ENCODE results near the gene EFCAB6. TPM values are rescaled to one million over a fixed set of nuclear protein-coding genes. Genes with fewer than 3 reads are reported as not detected.
A peak's percentile ranks its signal among the peaks of the same experiment; 100 is the strongest.

The EFCAB6 gene
- total RNA-seq, 2 donors from 2014 or later, result 0.12 to 1.3 TPM

GRCh38 chr22:43531651-43532050 is 280.5 kb downstream of the EFCAB6 start:
- DNase-seq (ENCODE audit: low spot score) (no peak), ATAC-seq (no peak)
- H3K4me3 Mint-ChIP-seq, result no peak overlapping the region
- no peaks in the 10 kb centered on the region for H3K9me3 Mint-ChIP-seq
- no peak overlapping the region for H3K27ac Mint-ChIP-seq
- no peaks in the 10 kb centered on the region for H3K36me3 Mint-ChIP-seq
- H3K27me3 Mint-ChIP-seq, result peaks cover 0 to 6% of the 10 kb centered on the region in 2 donors
- H3K4me1 Mint-ChIP-seq (ENCODE audit: low read depth in 2 of 2), result no peaks in the 10 kb centered on the region

DNA sequence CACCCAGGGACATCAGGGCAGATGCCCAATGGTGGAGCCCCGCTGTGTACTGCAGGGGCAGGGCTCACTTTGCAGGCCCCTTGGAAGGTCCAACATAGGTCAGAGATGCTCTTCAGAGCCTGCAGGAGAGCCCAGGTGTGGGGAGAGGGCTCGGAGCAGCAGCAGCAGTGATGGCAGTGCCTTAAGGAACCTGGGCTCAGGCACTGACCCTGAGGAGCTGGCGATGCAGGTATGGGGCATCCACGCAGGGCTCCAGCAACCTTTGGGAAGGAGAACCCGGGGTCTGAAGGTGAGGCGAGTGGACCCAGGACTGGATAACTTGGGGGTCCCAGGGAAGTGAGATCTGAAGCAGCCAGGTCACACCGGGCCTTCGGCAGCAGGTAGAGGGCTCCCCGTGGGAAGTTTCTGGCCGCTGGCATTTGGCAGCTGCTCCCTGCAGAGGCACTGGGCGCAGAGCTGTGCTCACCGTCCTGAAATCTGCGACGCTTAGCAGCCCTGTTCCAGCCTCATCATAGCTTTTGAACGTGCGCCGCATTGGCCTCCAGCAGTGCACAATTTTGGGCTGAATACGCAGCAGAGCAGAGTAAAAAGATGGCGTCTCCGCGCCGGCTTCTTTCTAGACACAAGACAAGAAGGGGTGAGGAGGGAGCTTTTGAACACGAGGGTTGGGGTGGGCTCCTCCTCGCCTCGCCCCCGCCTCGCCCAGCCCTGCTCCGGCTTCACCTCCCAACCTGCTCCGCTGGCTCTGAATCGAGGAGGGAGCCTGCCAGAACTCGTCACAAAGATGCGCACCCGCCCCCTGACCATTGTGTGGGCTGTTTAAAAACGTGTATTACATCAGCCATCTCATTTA is 281.5 kb downstream of the EFCAB6 start:
- Mint-ChIP-seq H3K27me3 (peaks cover 2 to 7% of the 10 kb centered on the region in 2 donors), H3K36me3 (no peaks in the 10 kb centered on the region), H3K27ac (no peak overlapping the region), H3K4me3 (no peak overlapping the region), H3K9me3 (no peaks in the 10 kb centered on the region), H3K4me1 (ENCODE audit: low read depth in 2 of 2) (no peaks in the 10 kb centered on the region)
- ATAC-seq, result no peak
- DNase-seq (ENCODE audit: low spot score), result no peak

GRCh38 chr22:43529934-43530333 is 282.2 kb downstream of the EFCAB6 start:
- no peak overlapping the region for H3K27ac Mint-ChIP-seq
- no peaks in the 10 kb centered on the region for H3K4me1 Mint-ChIP-seq (ENCODE audit: low read depth in 2 of 2)
- no peak overlapping the region for H3K4me3 Mint-ChIP-seq
- H3K36me3 Mint-ChIP-seq, result no peaks in the 10 kb centered on the region
- no peak for DNase-seq (ENCODE audit: low spot score)
- ATAC-seq, result no peak
- H3K27me3 Mint-ChIP-seq, result peaks cover 8 to 13% of the 10 kb centered on the region in 2 donors
- no peaks in the 10 kb centered on the region for H3K9me3 Mint-ChIP-seq

DNA sequence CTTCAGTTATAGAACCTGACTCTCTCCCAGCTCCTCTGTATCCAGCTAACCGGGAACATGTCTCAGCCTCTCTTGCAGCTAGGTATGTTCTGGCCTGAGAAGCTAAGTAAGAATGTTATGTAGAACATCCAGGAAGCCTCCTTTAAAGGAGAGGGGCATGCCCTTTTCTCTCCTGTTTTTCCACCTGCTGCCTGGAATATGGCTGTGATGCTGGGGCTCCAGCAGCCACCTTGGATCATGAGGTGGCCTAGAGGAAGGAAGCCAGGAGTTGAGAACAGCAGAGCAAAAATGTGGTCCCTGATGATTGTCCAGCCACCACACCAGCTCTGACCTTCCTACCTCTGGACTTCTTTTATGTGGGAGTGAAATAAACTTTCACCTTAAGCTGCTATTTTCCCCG is 282.6 kb downstream of the EFCAB6 start:
- Mint-ChIP-seq H3K9me3 (no peaks in the 10 kb centered on the region), H3K4me3 (no peak overlapping the region), H3K4me1 (ENCODE audit: low read depth in 2 of 2) (no peaks in the 10 kb centered on the region), H3K36me3 (no peaks in the 10 kb centered on the region), H3K27me3 (peaks cover 11 to 14% of the 10 kb centered on the region in 2 donors), H3K27ac (no peak overlapping the region)
- DNase-seq (ENCODE audit: low spot score) (no peak), ATAC-seq (no peak)

GRCh38 chr22:43528601-43529360 is 283.3 kb downstream of the EFCAB6 start:
- no peaks in the 10 kb centered on the region for H3K9me3 Mint-ChIP-seq
- no peaks in the 10 kb centered on the region for H3K4me1 Mint-ChIP-seq (ENCODE audit: low read depth in 2 of 2)
- H3K36me3 Mint-ChIP-seq, result no peaks in the 10 kb centered on the region
- no peak overlapping the region for H3K27ac Mint-ChIP-seq
- ATAC-seq (no peak), DNase-seq (ENCODE audit: low spot score) (no peak)
- no peak overlapping the region for H3K4me3 Mint-ChIP-seq
- peaks cover 11 to 14% of the 10 kb centered on the region in 2 donors for H3K27me3 Mint-ChIP-seq

DNA sequence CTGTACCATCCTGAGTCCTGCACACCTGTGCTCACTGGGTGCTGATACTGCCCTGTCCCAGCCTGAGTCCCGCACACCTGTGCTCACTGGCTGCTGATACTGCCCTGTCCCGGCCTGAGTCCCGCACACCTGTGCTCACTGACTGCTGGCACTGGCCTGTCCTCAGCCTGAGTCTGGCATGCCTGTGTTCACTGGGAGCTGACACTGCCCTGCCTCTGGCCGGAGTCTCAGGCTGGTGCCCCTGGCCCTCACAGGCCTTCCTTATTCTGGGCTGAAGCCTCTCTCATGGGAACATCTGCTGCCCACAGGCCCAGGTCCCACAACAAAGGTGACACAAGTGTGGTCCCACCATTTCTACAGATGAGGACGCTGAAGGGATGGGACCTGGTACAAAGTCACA is 285.2 kb downstream of the EFCAB6 start:
- Mint-ChIP-seq H3K4me1 (ENCODE audit: low read depth in 2 of 2) (no peaks in the 10 kb centered on the region), H3K27me3 (peaks cover 11% of the 10 kb centered on the region in 2 donors), H3K27ac (no peak overlapping the region), H3K9me3 (no peaks in the 10 kb centered on the region), H3K4me3 (no peak overlapping the region), H3K36me3 (no peaks in the 10 kb centered on the region)
- peak in 1 of 2 donors; percentile 34 for ATAC-seq
- DNase-seq (ENCODE audit: low spot score), result peak; percentile 58

DNA sequence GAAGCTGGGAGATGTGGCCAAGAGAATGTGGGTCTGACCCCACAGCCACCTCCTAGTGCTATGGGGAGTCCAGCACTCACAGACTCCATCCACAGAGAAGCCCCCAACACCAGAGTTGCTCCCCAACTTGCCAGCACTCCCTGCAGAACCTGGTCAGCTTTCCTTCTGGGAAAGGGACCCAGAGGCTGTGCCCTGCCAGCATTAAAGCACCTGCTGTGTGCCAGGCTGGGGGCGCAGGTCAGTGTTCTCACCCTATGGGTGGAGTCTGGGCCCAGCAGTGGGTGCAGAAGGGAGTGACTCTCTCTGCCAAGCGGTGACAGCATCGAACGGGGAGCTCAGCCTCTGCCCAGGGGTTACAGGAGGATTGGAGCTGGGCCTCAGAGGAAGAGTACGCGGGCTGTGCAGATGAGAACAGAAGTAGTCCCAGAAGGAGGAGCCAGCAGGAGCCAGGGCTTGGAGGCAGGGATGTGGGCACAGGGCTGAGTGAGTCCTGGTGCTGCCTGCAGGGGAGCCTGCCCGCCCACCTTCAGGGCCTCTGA is 285.9 kb downstream of the EFCAB6 start:
- Mint-ChIP-seq H3K4me3 (no peak overlapping the region), H3K27me3 (peaks cover 11% of the 10 kb centered on the region in 2 donors), H3K9me3 (no peaks in the 10 kb centered on the region), H3K36me3 (no peaks in the 10 kb centered on the region), H3K4me1 (ENCODE audit: low read depth in 2 of 2) (no peaks in the 10 kb centered on the region), H3K27ac (no peak overlapping the region)
- DNase-seq (ENCODE audit: low spot score) (peak; percentile 28), ATAC-seq (no peak)

- H3K27ac Mint-ChIP-seq, result no peak overlapping the region
- H3K36me3 Mint-ChIP-seq, result no peaks in the 10 kb centered on the region
- DNase-seq (ENCODE audit: low spot score) (no peak), ATAC-seq (no peak)
- H3K4me3 Mint-ChIP-seq, result no peak overlapping the region
- H3K9me3 Mint-ChIP-seq, result no peaks in the 10 kb centered on the region
- peaks cover 11 to 21% of the 10 kb centered on the region in 2 donors for H3K27me3 Mint-ChIP-seq
- peaks cover 4 to 6% of the 10 kb centered on the region in 2 donors for H3K4me1 Mint-ChIP-seq (ENCODE audit: low read depth in 2 of 2)
These were observed 290.4 kb downstream of the EFCAB6 start for GRCh38 chr22:43521716-43522115.

GRCh38 chr22:43520632-43521039 is 291.5 kb downstream of the EFCAB6 start:
- peaks cover 4 to 6% of the 10 kb centered on the region in 2 donors for H3K4me1 Mint-ChIP-seq (ENCODE audit: low read depth in 2 of 2)
- peak; percentile 13 for DNase-seq (ENCODE audit: low spot score)
- no peaks in the 10 kb centered on the region for H3K36me3 Mint-ChIP-seq
- H3K4me3 Mint-ChIP-seq, result peak overlapping the region; percentile 49
- H3K27ac Mint-ChIP-seq, result peak overlapping the region in 1 of 2 donors; percentile 6
- no peaks in the 10 kb centered on the region for H3K9me3 Mint-ChIP-seq
- peaks cover 7 to 20% of the 10 kb centered on the region in 2 donors for H3K27me3 Mint-ChIP-seq
- peak; percentile 59 to 80 for ATAC-seq

DNA sequence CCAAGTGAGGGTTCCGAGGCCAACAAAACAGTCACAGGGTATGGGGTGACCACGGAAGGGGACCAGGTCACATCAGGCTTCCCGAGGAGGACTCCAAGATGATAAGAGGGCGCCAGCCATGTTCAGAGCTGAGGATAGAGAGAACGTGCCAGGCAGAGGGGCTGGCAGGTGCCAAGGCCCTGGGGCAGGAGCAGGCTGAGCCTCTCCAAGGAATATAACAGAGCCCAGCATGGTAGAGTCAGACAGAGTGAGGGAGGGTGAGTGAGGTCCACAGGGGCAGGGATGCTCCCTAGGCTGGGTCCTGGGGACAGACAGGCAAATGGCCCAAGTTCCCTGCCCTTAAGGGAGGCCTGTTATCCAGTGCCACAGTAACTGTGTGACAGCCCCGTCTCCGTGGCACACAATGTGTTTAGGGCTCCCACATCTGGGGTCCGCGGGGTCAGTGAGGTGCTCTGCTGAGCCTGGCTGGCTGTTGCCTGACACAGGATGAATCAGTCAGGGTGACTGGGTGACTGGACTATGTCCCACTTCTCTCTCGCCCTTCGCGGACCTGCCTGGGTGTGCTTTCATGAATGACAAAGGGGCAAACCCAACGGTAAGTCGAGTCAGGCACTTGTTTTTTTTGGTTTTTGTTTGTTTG is 295.0 kb downstream of the EFCAB6 start:
- DNase-seq (ENCODE audit: low spot score) (no peak), ATAC-seq (peak in 1 of 2 donors; percentile 30)
- H3K36me3 Mint-ChIP-seq, result no peaks in the 10 kb centered on the region
- H3K4me3 Mint-ChIP-seq, result no peak overlapping the region
- peaks cover 4 to 6% of the 10 kb centered on the region in 2 donors for H3K4me1 Mint-ChIP-seq (ENCODE audit: low read depth in 2 of 2)
- H3K27me3 Mint-ChIP-seq, result peaks cover 0 to 10% of the 10 kb centered on the region in 2 donors
- H3K27ac Mint-ChIP-seq, result no peak overlapping the region
- H3K9me3 Mint-ChIP-seq, result no peaks in the 10 kb centered on the region

DNA sequence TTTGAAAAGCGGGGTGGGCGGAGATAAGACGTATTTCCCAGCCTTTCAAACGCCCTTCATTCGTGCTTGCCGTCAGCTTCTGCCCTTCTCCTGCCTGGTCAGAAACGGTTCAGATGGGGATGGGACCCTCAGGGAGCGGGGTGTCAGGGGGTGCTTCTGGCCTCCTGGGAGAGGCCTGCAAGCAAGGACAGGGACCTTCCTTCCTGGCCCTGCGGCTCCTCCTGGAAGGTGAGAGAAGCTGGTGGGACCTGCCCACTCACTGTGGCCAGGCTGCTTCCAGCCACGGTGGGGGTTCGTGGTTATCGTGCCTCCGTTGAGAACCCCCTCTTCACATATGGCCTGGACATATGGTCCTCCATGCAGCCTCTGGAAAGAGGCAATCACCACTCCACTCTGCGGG is 295.7 kb downstream of the EFCAB6 start:
- Mint-ChIP-seq H3K4me3 (no peak overlapping the region), H3K36me3 (no peaks in the 10 kb centered on the region), H3K27ac (no peak overlapping the region), H3K27me3 (peaks cover 0 to 10% of the 10 kb centered on the region in 2 donors), H3K9me3 (no peaks in the 10 kb centered on the region), H3K4me1 (ENCODE audit: low read depth in 2 of 2) (peaks cover 4 to 6% of the 10 kb centered on the region in 2 donors)
- DNase-seq (ENCODE audit: low spot score) (no peak), ATAC-seq (no peak)

- Mint-ChIP-seq H3K27me3 (peaks cover 0 to 10% of the 10 kb centered on the region in 2 donors), H3K9me3 (no peaks in the 10 kb centered on the region), H3K36me3 (no peaks in the 10 kb centered on the region), H3K27ac (no peak overlapping the region), H3K4me1 (ENCODE audit: low read depth in 2 of 2) (peaks cover 4 to 6% of the 10 kb centered on the region in 2 donors), H3K4me3 (no peak overlapping the region)
- ATAC-seq, result no peak
- DNase-seq (ENCODE audit: low spot score), result no peak
These were observed 296.2 kb downstream of the EFCAB6 start for GRCh38 chr22:43515902-43516301.

GRCh38 chr22:43515411-43515810 is 296.7 kb downstream of the EFCAB6 start:
- no peaks in the 10 kb centered on the region for H3K9me3 Mint-ChIP-seq
- H3K36me3 Mint-ChIP-seq, result no peaks in the 10 kb centered on the region
- peaks cover 0 to 7% of the 10 kb centered on the region in 2 donors for H3K27me3 Mint-ChIP-seq
- H3K27ac Mint-ChIP-seq, result no peak overlapping the region
- H3K4me1 Mint-ChIP-seq (ENCODE audit: low read depth in 2 of 2), result peaks cover 1 to 2% of the 10 kb centered on the region in 2 donors
- no peak for DNase-seq (ENCODE audit: low spot score)
- ATAC-seq, result no peak
- no peak overlapping the region for H3K4me3 Mint-ChIP-seq

Measured in natural killer cell treated with Interleukin-12 subunit alpha and Interleukin-12 subunit beta and Interleukin-15 and Interleukin-18, amount 100 ng/mL, for 72 hours (primary cell).